Rectal smooth muscle tissue (tissue), 1 donor: ENCODE results near the gene TTC28.

Source experiments
- H3K27ac ChIP-seq: one replicate; pipeline ENCODE4 v1.7.0; 2013; ENCODE audit warnings: low read depth, low read length, inconsistent platforms
- H3K27me3 ChIP-seq: one replicate; pipeline ENCODE4 v1.7.0; 2013; ENCODE audit warnings: low read length; ENCODE audit not compliant: control insufficient read depth, insufficient read depth
- H3K36me3 ChIP-seq: one replicate; pipeline ENCODE4 v1.7.0; 2013; ENCODE audit warnings: low read length; ENCODE audit not compliant: control insufficient read depth, insufficient read depth
- H3K4me1 ChIP-seq: one replicate; pipeline ENCODE4 v1.7.0; 2013; ENCODE audit warnings: low read length; ENCODE audit not compliant: control insufficient read depth, insufficient read depth
- H3K4me3 ChIP-seq: one replicate; pipeline ENCODE4 v1.7.0; 2013; ENCODE audit warnings: low read length
- H3K9ac ChIP-seq: one replicate; pipeline ENCODE4 v1.7.0; 2013; ENCODE audit warnings: low read length

The TTC28 gene

DNA sequence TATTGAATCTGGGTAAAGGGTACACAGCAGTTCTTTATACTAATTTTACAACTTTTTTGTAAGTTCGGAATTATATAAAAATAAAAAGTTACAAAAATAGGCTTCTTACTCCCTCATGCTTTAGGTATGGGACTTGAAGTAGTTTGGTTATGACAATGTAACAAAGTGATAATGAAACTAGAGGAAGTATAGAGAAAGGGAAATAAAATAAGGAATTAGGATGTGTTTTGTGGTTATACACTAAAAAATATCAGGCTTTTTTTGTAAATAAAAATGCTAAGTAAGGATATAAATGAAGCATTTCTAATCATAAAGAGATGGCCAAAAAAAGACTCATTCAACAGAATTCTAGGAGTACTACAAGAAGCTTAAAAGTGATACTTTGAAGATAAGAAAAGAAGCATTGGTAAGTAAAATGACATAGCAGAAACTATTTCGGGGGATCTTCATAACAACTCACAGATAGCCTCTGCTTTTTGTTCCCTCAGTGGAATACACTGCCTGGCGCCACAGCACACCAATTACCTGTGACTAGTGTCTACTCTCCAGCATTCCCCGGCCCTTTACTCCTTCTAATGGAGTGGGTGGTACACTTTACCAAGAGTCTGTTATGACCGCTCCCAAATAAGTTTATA, 437.9 kb downstream of the TTC28 start:
- Histone ChIP-seq H3K27me3 (no peaks in the 10 kb centered on the region), H3K4me1 (no peaks in the 10 kb centered on the region), H3K27ac (no peak overlapping the region), H3K4me3 (no peak overlapping the region), H3K36me3 (no peaks in the 10 kb centered on the region), H3K9ac (no peak overlapping the region)

GRCh38 chr22:28239941-28240340, 439.7 kb downstream of the TTC28 start:
- H3K36me3 ChIP-seq = no peaks in the 10 kb centered on the region
- H3K4me1 ChIP-seq = no peaks in the 10 kb centered on the region
- no peak overlapping the region for H3K4me3 ChIP-seq
- no peak overlapping the region for H3K9ac ChIP-seq
- no peaks in the 10 kb centered on the region for H3K27me3 ChIP-seq
- no peak overlapping the region for H3K27ac ChIP-seq

DNA sequence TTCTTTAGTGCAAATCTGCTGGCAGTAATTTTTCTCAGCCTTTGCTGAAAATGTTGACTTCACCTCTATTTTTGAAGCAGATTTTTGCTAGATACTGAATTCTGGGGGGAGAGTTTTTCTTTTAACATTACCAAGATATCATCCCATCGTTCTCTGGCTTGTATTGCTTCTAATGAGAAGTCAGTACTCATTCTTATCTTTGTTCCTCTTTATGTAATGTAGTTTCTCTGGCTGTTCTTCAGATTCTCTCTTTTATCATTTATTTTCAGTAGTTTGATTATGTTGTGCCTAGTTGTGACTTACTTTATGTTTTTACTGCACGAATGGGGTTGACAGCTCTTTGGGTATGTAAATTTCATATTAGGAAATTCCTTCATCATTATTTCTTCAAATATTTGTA, 441.9 kb downstream of the TTC28 start:
- H3K4me1 ChIP-seq = no peaks in the 10 kb centered on the region
- no peak overlapping the region for H3K4me3 ChIP-seq
- H3K9ac ChIP-seq = no peak overlapping the region
- no peaks in the 10 kb centered on the region for H3K27me3 ChIP-seq
- H3K36me3 ChIP-seq = no peaks in the 10 kb centered on the region
- no peak overlapping the region for H3K27ac ChIP-seq

GRCh38 chr22:28237112-28237511, 442.5 kb downstream of the TTC28 start:
- Histone ChIP-seq H3K36me3 (no peaks in the 10 kb centered on the region), H3K4me1 (no peaks in the 10 kb centered on the region), H3K27me3 (no peaks in the 10 kb centered on the region), H3K9ac (no peak overlapping the region), H3K27ac (no peak overlapping the region), H3K4me3 (no peak overlapping the region)

- Histone ChIP-seq H3K27me3 (no peaks in the 10 kb centered on the region), H3K36me3 (no peaks in the 10 kb centered on the region), H3K27ac (no peak overlapping the region), H3K4me3 (no peak overlapping the region), H3K9ac (no peak overlapping the region), H3K4me1 (peaks cover 10% of the 10 kb centered on the region)
Observed at GRCh38 chr22:28232204-28232603, 447.4 kb downstream of the TTC28 start.

DNA sequence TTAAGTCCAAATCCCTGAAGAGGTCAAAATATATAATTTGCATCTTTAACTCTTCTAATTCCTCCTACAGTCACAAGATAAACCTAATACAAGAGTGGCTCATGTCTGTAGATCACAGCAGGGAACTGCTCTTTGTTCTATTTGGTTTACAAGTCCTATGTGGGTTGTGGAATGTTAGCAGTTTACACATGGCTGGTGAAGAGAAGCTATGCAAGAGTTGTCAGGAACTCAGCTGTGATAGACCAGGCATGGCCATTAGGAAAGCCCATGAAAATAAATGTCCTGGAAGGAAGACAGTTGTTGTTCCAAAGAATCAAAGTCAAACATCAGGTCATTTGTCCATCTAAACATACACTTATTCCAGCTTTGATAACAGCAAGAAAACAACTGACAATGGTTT, 448.2 kb downstream of the TTC28 start:
- Histone ChIP-seq H3K27ac (no peak overlapping the region), H3K4me1 (peaks cover 10% of the 10 kb centered on the region), H3K36me3 (no peaks in the 10 kb centered on the region), H3K9ac (no peak overlapping the region), H3K27me3 (no peaks in the 10 kb centered on the region), H3K4me3 (no peak overlapping the region)

DNA sequence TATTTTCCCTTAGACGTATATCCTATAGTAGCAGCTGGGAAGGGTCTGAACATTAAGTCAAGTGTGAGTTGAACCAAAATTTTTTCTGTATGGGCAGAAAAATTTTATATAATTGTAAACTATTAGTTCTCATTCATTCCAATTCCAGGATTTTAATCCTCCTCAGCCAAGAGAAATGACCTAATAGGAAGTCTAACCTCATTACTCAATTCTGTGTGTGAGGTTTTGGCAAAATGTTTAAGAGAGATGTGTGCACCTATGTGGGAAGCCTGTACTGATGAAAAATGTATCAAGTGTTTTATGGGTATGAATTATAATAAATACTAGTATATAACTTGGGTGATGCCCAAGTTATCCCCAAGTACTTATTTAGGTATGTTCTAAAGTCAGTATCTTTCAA, 449.0 kb downstream of the TTC28 start:
- H3K4me3 ChIP-seq = no peak overlapping the region
- no peak overlapping the region for H3K9ac ChIP-seq
- peaks cover 10% of the 10 kb centered on the region for H3K4me1 ChIP-seq
- H3K27ac ChIP-seq = no peak overlapping the region
- H3K27me3 ChIP-seq = no peaks in the 10 kb centered on the region
- no peaks in the 10 kb centered on the region for H3K36me3 ChIP-seq

- no peaks in the 10 kb centered on the region for H3K36me3 ChIP-seq
- no peak overlapping the region for H3K4me3 ChIP-seq
- no peak overlapping the region for H3K27ac ChIP-seq
Observed at GRCh38 chr22:28229566-28230485, 449.8 kb downstream of the TTC28 start.

DNA sequence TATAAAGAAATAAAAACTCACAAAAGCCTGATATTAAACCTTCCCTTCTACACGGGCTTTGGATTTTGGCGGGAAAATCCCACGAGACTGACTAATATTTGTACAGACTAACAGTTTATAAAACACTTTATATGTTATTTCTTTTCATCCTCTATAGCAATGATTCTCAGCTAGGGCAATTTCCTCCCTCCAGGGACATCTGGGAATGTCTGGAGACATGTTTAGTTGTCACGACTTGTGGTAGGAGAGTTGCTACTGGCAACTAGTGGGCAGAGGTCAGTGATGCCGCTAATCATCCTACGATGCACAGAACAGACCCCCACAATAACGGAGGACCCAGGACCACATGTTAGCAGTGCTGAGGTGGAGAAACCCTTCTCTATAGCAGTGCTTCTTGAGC, 455.8 kb downstream of the TTC28 start:
- no peak overlapping the region for H3K27ac ChIP-seq
- no peaks in the 10 kb centered on the region for H3K36me3 ChIP-seq
- H3K9ac ChIP-seq = no peak overlapping the region
- H3K4me3 ChIP-seq = no peak overlapping the region
- no peaks in the 10 kb centered on the region for H3K27me3 ChIP-seq
- no peaks in the 10 kb centered on the region for H3K4me1 ChIP-seq

More at GRCh38 chr22:28229566-28230485, 449.8 kb downstream of the TTC28 start:
- H3K27me3 ChIP-seq = no peaks in the 10 kb centered on the region
- H3K9ac ChIP-seq = no peak overlapping the region
- peaks cover 10% of the 10 kb centered on the region for H3K4me1 ChIP-seq

DNA sequence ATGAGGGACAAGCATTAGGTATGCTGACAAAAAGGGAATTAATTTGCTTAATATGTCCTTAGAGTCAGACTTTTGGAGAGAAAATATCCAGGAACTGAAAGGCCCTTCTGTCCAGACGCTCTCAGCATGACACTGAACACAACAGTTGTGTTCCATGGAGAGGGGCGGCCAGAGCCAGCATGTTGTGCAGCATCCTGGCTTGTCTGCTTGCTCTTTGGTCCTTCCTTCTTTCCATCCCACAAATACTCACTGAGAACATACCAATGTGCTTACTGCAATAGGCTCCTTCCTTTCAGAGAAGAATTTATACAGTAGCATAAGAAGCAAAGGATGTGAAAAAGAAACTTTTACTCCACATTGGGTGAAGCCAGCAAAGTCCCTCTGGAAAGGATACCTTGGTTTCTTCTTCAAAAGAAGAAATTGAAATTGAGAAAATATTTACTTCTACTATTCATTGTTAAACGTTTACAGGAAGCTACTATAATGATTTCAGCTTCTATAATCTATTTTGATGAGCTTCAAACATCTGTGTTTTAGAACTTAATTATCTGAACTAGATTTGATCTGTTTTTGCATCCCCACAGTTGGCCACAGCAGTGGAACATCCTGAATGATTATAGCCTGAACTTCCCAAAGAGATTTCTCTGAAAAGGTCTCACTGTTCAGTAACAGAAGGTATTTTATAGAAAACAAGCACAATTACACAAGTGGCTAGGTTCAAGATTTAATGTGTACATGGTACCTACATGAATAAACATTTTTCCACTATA, 456.5 kb downstream of the TTC28 start:
- no peak overlapping the region for H3K4me3 ChIP-seq
- H3K27ac ChIP-seq = no peak overlapping the region
- no peaks in the 10 kb centered on the region for H3K27me3 ChIP-seq

DNA sequence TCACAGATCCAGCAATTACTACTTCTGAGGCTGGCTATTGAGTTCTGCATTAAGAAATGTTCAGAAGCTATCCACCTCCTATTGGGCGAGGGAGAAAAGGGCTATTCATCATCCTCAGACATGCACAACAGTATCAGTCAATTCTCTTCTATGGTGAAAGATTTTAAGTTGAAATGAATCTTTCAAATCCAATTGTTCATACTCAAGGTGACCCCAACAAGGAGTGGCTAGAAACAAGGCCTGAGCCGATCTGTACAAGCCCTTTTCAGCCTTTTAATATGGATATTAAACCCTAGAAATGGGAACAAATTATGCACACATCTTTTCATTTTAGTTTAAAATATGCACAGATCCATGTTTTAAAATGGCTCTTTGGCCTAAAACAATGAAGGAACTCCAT, 457.1 kb downstream of the TTC28 start:
- Histone ChIP-seq H3K27me3 (no peaks in the 10 kb centered on the region), H3K9ac (no peak overlapping the region), H3K36me3 (no peaks in the 10 kb centered on the region), H3K4me3 (no peak overlapping the region), H3K27ac (no peak overlapping the region), H3K4me1 (no peaks in the 10 kb centered on the region)

More for the DNA sequence above, 456.5 kb downstream of the TTC28 start:
- Histone ChIP-seq H3K36me3 (no peaks in the 10 kb centered on the region), H3K4me1 (no peaks in the 10 kb centered on the region), H3K9ac (no peak overlapping the region)

DNA sequence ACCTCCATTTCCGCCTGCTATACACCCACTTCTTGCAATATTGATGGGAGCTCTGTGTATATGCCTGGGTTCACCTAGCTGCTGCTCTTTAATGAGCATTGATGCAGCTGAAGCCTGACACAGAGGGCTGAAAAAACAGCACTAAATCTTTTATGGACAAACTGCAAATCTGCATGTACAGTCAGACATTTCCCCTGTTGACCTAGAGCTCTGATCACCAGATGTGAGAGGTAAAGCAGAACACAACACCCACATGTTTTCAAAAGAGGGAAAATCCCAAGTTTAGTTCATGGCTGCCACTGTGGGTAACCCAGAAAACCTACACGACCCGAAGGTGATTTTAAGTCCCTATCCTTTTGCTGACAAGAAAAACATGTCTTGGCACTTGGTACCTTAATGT, 457.6 kb downstream of the TTC28 start:
- H3K36me3 ChIP-seq = no peaks in the 10 kb centered on the region
- no peaks in the 10 kb centered on the region for H3K4me1 ChIP-seq
- no peak overlapping the region for H3K4me3 ChIP-seq
- no peak overlapping the region for H3K9ac ChIP-seq
- no peak overlapping the region for H3K27ac ChIP-seq
- no peaks in the 10 kb centered on the region for H3K27me3 ChIP-seq
